IMR-90 (cell line): Measurements from ENCODE around the gene SLX4. TPM values are rescaled to one million over a fixed set of nuclear protein-coding genes. Genes with fewer than 3 reads are reported as not detected.
A peak's percentile ranks its signal among the peaks of the same experiment; 100 is the strongest.

Source experiments
- ATAC-seq: fragments of 200-7000 bp; cut with Tn5 transposase; 2 replicates; pipeline ENCODE4 v1.9.1; 2020; ENCODE audit warnings: low read depth, mild to moderate bottlenecking, moderate library complexity
- BruUV-seq: library from RNA; stranded (reverse); fragments of 400-500 nt; replicated peaks from 2 replicates; lab custom pipeline; 2021; lab: Mats Ljungman, UMichigan
- CTCF ChIA-PET: fragments of 300-600 bp; formaldehyde crosslinking; extraction: SDS; loops from one replicate; lab custom pipeline; 2021; ENCODE audit warnings: antibody characterized with exemption; lab: Yijun Ruan, JAX
- POLR2A ChIA-PET: fragments of 300-600 bp; sonication (Branson Sonifier 250); formaldehyde crosslinking; loops from one replicate; lab custom pipeline; 2022; ENCODE audit warnings: antibody characterized with exemption; ENCODE audit not compliant: unreplicated experiment; lab: Charles Lee
- DNase-seq: peaks from one replicate; pipeline ENCODE4 v3.0.0; 2013
- H2AFZ ChIP-seq: replicated peaks from 2 replicates; pipeline ENCODE3; 2013; ENCODE audit warnings: low read length, mild to moderate bottlenecking; ENCODE audit not compliant: poor library complexity
- H2AK5ac ChIP-seq: 2 replicates; pipeline ENCODE4 v1.6.1; 2013; ENCODE audit warnings: low read depth, low read length, inconsistent platforms
- H2AK9ac ChIP-seq: replicated peaks from 2 replicates; pipeline ENCODE3; 2013; ENCODE audit warnings: mild to moderate bottlenecking, low read depth, low read length, moderate library complexity; ENCODE audit not compliant: poor library complexity
- H2BK120ac ChIP-seq: 2 replicates; pipeline ENCODE4 v1.6.1; 2013; ENCODE audit warnings: low read depth, low read length, inconsistent platforms
- H2BK15ac ChIP-seq: 3 replicates; pipeline ENCODE4 v1.6.1; 2013; ENCODE audit warnings: low read depth, low read length, inconsistent platforms
- H2BK20ac ChIP-seq: 2 replicates; pipeline ENCODE4 v1.6.1; 2013; ENCODE audit warnings: low read depth, mild to moderate bottlenecking, inconsistent platforms, low read length, moderate library complexity
- H2BK5ac ChIP-seq: 2 replicates; pipeline ENCODE4 v1.6.1; 2013; ENCODE audit warnings: mild to moderate bottlenecking, low read depth, low read length, inconsistent platforms; ENCODE audit not compliant: poor library complexity, severe bottlenecking
- H3K14ac ChIP-seq: replicated peaks from 2 replicates; pipeline ENCODE4 v1.6.1; 2013; ENCODE audit warnings: low read depth, low read length, inconsistent platforms
- H3K18ac ChIP-seq: 2 replicates; pipeline ENCODE4 v1.6.1; 2013; ENCODE audit warnings: low read depth, low read length, control low read depth
- H3K23ac ChIP-seq: 2 replicates; pipeline ENCODE4 v1.6.1; 2013; ENCODE audit warnings: low read depth, low read length, inconsistent platforms
- H3K27ac ChIP-seq: 2 replicates; pipeline ENCODE4 v1.5.1; 2013; ENCODE audit warnings: mild to moderate bottlenecking, control low read depth, low read length; ENCODE audit not compliant: insufficient read depth
- H3K27me3 ChIP-seq: 2 replicates; pipeline ENCODE4 v1.6.1; 2013; ENCODE audit warnings: low read length; ENCODE audit not compliant: control insufficient read depth, insufficient read depth
- H3K36me3 ChIP-seq: 2 replicates; pipeline ENCODE4 v1.6.1; 2013; ENCODE audit warnings: low read length, mixed read lengths; ENCODE audit not compliant: control insufficient read depth, insufficient read depth
- H3K4ac ChIP-seq: 2 replicates; pipeline ENCODE4 v1.6.1; 2013; ENCODE audit warnings: low read depth, low read length, inconsistent platforms
- H3K4me1 ChIP-seq: 2 replicates; pipeline ENCODE4 v1.6.1; 2013; ENCODE audit warnings: low read length, mixed read lengths; ENCODE audit not compliant: control insufficient read depth, insufficient read depth
- H3K4me2 ChIP-seq: 2 replicates; pipeline ENCODE4 v1.6.1; 2013; ENCODE audit warnings: low read depth, mild to moderate bottlenecking, control low read depth, low read length, moderate library complexity
- H3K4me3 ChIP-seq: 2 replicates; pipeline ENCODE4 v1.5.1; 2013; ENCODE audit warnings: low read depth, mild to moderate bottlenecking, control low read depth, low read length, moderate library complexity; ENCODE audit not compliant: insufficient read depth
- H3K56ac ChIP-seq: 2 replicates; pipeline ENCODE4 v1.6.1; 2013; ENCODE audit warnings: low read length, inconsistent platforms; ENCODE audit not compliant: insufficient read depth; ENCODE audit errors: extremely low read depth
- H3K79me1 ChIP-seq, 2 experiments: 2 replicates each; pipeline ENCODE4 v1.6.1; 2013; ENCODE audit warnings: low read length in 2 of 2, inconsistent platforms in 1 of 2, low read depth in 1 of 2
- H3K9ac ChIP-seq: 2 replicates; pipeline ENCODE4 v1.6.1; 2013; ENCODE audit warnings: low read depth, low read length, control low read depth
- H3K9me1 ChIP-seq: 2 replicates; pipeline ENCODE4 v1.6.1; 2013; ENCODE audit warnings: low read length, inconsistent platforms; ENCODE audit not compliant: insufficient read depth
- H3K9me3 ChIP-seq: 2 replicates; pipeline ENCODE4 v1.6.1; 2013; ENCODE audit warnings: low read length; ENCODE audit not compliant: control insufficient read depth, insufficient read depth
- H4K20me1 ChIP-seq: 2 replicates; pipeline ENCODE4 v1.6.1; 2013; ENCODE audit warnings: low read length, inconsistent platforms; ENCODE audit not compliant: insufficient read depth
- H4K5ac ChIP-seq: 2 replicates; pipeline ENCODE4 v1.6.1; 2013; ENCODE audit warnings: mild to moderate bottlenecking, low read depth, low read length, control low read depth
- H4K8ac ChIP-seq, 2 experiments: 2 replicates each; pipeline ENCODE4 v1.6.1; 2013; ENCODE audit warnings: low read depth in 2 of 2, low read length in 2 of 2, control low read depth in 1 of 2, inconsistent platforms in 1 of 2
- H4K91ac ChIP-seq: 2 replicates; pipeline ENCODE4 v1.6.1; 2013; ENCODE audit warnings: low read depth, low read length, inconsistent platforms; ENCODE audit not compliant: insufficient read depth
- FOS ChIP-seq: fragments of 150-350 bp; IDR thresholded peaks from 2 replicates; pipeline ENCODE4 v1.6.1; 2016; ENCODE audit warnings: low read depth, low read length
- MAZ ChIP-seq: IDR thresholded peaks from 2 replicates; pipeline ENCODE4 v1.6.1; 2012; ENCODE audit warnings: low read depth, mild to moderate bottlenecking, low read length, improper control_type of control experiment, moderate library complexity, borderline replicate concordance
- RAD21 ChIP-seq: IDR thresholded peaks from 2 replicates; pipeline ENCODE4 v1.6.1; 2012; ENCODE audit warnings: low read length, improper control_type of control experiment
- RFX5 ChIP-seq: IDR thresholded peaks from 2 replicates; pipeline ENCODE4 v1.8.0; 2012; ENCODE audit warnings: low read depth, mild to moderate bottlenecking, low read length, moderate library complexity
- SMC3 ChIP-seq: fragments of 150-350 bp; IDR thresholded peaks from 2 replicates; pipeline ENCODE4 v1.6.1; 2016; ENCODE audit warnings: low read depth, mild to moderate bottlenecking, antibody characterized with exemption, low read length, moderate library complexity
- WGBS, 2 experiments: methylation state at CpG; one replicate each; pipeline versions ENCODE4 v1.1.5 to v1.1.7; 2013; ENCODE audit warnings: missing lambda C conversion rate in 2 of 2; ENCODE audit not compliant: insufficient read length in 1 of 2; ENCODE audit errors: extremely low coverage in 2 of 2; 5-methylcytosine and 5-hydroxymethylcytosine counted together
- dilution Hi-C: fragments of 300-500 bp; cut with HindIII; formaldehyde crosslinking; loops from one replicate; pipeline ENCODE4 v1.14.3; 2018; ENCODE audit warnings: low sequenced_read_pairs; ENCODE audit not compliant: unreplicated experiment
- in situ Hi-C: fragments of 300-500 bp; cut with MboI; formaldehyde crosslinking; loops from 3 replicates; pipeline ENCODE4 v1.14.3; 2019; ENCODE audit warnings: low sequenced_read_pairs, inconsistent platforms, mixed read lengths
- intact Hi-C: fragments of 100-400 bp; cut with micrococcal nuclease; formaldehyde crosslinking; loops from 2 replicates; pipeline ENCODE4 v1.10.0; 2022
- polyA plus RNA-seq, 3 experiments: library from polyadenylated mRNA; depleted of rRNA; stranded (reverse); fragments of >200 nt; gene quantifications; 2 replicates each; pipeline ENCODE4 v1.2.3, GENCODE V29; 2012; ENCODE audit warnings: low replicate concordance in 1 of 3
- total RNA-seq: library from RNA; depleted of rRNA; stranded (reverse); fragments of >200 nt; gene quantifications from 2 replicates; pipeline ENCODE4 v1.2.3, GENCODE V29; 2012
- TF ChIP-seq, protein P1 (sequence below): conservative IDR thresholded peaks from 2 replicates; pipeline ENCODE4 v1.5.1; 2012; ENCODE audit warnings: mild to moderate bottlenecking, low read depth, low read length, improper control_type of control experiment

Gene SLX4
- total and polyA plus RNA-seq, 2 of the 4 experiments (the other 2 are of a cell fraction) = 1.3 to 3.1 TPM

- 79% methylated on average over 5 of the region's 14 CpGs; no CpG with 5 or more reads in 1 of the 2 experiments for WGBS, 2 experiments
- no peak within 1 kb of the TSS for H2BK5ac ChIP-seq
- H4K91ac ChIP-seq = no peak within 1 kb of the TSS
- peak within 1 kb of the TSS; percentile 31 for H2AK9ac ChIP-seq
- no peaks in the 10 kb centered on the region for H3K27me3 ChIP-seq
- peaks cover 53% of the 10 kb centered on the region for H3K36me3 ChIP-seq
- H4K20me1 ChIP-seq = peaks cover 10% of the 10 kb centered on the region
- H3K9me3 ChIP-seq = no peaks in the 10 kb centered on the region
- no peak within 1 kb of the TSS for H3K14ac ChIP-seq
- no peaks in the 10 kb centered on the region for H3K4me1 ChIP-seq
- H3K4me3 ChIP-seq = no peak within 1 kb of the TSS
- H3K79me1 ChIP-seq = peaks cover 0 to 12% of the 10 kb centered on the region in 2 experiments; a peak in 1 of 4 replicates
- ChIA-PET POLR2A (no interaction called here), CTCF (no interaction called here)
- H3K27ac ChIP-seq = no peak within 1 kb of the TSS
- no peak within 1 kb of the TSS for H2BK20ac ChIP-seq
- peaks cover 14% of the 10 kb centered on the region for H3K9me1 ChIP-seq
- H3K56ac ChIP-seq = no peak within 1 kb of the TSS
- no TSS peak for BruUV-seq
- DNase-seq (peak; percentile 36), ATAC-seq (peak; percentile 27)
- no peak within 1 kb of the TSS for H4K8ac ChIP-seq
- H3K9ac ChIP-seq = no peak within 1 kb of the TSS
- no peak within 1 kb of the TSS for H3K4me2 ChIP-seq
- intact Hi-C loops = no loop called here
- H2BK120ac ChIP-seq = no peak within 1 kb of the TSS
- no peak within 1 kb of the TSS for H3K23ac ChIP-seq
- peak within 1 kb of the TSS; percentile 46 for H2AFZ ChIP-seq
- dilution Hi-C loops = no loop called here
- no peak within 1 kb of the TSS for H4K5ac ChIP-seq
- no peak within 1 kb of the TSS for H2AK5ac ChIP-seq
- no peak within 1 kb of the TSS for H3K4ac ChIP-seq
- H2BK15ac ChIP-seq = no peak within 1 kb of the TSS
- no peak within 1 kb of the TSS for H3K18ac ChIP-seq
- in situ Hi-C loops = no loop called here
- TF ChIP-seq, protein P1, sequence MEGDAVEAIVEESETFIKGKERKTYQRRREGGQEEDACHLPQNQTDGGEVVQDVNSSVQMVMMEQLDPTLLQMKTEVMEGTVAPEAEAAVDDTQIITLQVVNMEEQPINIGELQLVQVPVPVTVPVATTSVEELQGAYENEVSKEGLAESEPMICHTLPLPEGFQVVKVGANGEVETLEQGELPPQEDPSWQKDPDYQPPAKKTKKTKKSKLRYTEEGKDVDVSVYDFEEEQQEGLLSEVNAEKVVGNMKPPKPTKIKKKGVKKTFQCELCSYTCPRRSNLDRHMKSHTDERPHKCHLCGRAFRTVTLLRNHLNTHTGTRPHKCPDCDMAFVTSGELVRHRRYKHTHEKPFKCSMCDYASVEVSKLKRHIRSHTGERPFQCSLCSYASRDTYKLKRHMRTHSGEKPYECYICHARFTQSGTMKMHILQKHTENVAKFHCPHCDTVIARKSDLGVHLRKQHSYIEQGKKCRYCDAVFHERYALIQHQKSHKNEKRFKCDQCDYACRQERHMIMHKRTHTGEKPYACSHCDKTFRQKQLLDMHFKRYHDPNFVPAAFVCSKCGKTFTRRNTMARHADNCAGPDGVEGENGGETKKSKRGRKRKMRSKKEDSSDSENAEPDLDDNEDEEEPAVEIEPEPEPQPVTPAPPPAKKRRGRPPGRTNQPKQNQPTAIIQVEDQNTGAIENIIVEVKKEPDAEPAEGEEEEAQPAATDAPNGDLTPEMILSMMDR = peak; percentile 49
- TF ChIP-seq FOS (no peak), MAZ (no peak), SMC3 (peak; percentile 19; the same call in 1 of the 2 replicates), RAD21 (peak; percentile 24), RFX5 (no peak)
These were observed 43.0 kb upstream of the SLX4 start, which contains the start of gene DNASE1 for GRCh38 chr16:3654249-3654991. Gene DNASE1 (plus strand): TSS chr16:3654691. CDS start chr16:3655374, 683 bp downstream.
